Spleen (tissue), 11 donors: ENCODE data around the gene KIF26B. TPM values are rescaled to one million over a fixed set of nuclear protein-coding genes. Genes with fewer than 3 reads are reported as not detected.

Experiments
- DNase-seq: peaks from one replicate; pipeline ENCODE4 v3.0.0-alpha.2; 2020
- H3K27ac ChIP-seq, 8 donors: fragments of 200-600 bp; sonication (generic) in 7 of 8; 1 replicate in 4 of 8; 2 replicates in 4 of 8; pipeline versions ENCODE4 v1.5.0 to v1.8.0; 2016 to 2021; ENCODE audit warnings: inconsistent platforms in 4 of 8, mild to moderate bottlenecking in 4 of 8, moderate library complexity in 1 of 8
- H3K27me3 ChIP-seq, 7 donors: fragments of 200-600 bp; sonication (generic) in 6 of 7; replicated peaks in 1 of 7; 1 replicate in 4 of 7; 2 replicates in 3 of 7; pipeline versions ENCODE4 v1.5.0 to v1.8.0; 2016 to 2021; ENCODE audit warnings: inconsistent platforms in 3 of 7, mild to moderate bottlenecking in 1 of 7
- H3K36me3 ChIP-seq, 6 donors: fragments of 200-600 bp; sonication (generic) in 5 of 6; 1 replicate in 4 of 6; 2 replicates in 2 of 6; pipeline versions ENCODE4 v1.5.0 to v1.8.0; 2016 to 2021; ENCODE audit warnings: inconsistent platforms in 2 of 6
- H3K4me1 ChIP-seq, 6 donors: fragments of 200-600 bp; sonication (generic) in 5 of 6; 1 replicate in 3 of 6; 2 replicates in 3 of 6; pipeline versions ENCODE4 v1.5.0 to v1.8.0; 2016 to 2021; ENCODE audit warnings: inconsistent platforms in 3 of 6
- H3K4me3 ChIP-seq, 8 donors: fragments of 200-600 bp; sonication (generic) in 7 of 8; 1 replicate in 4 of 8; 2 replicates in 4 of 8; pipeline versions ENCODE4 v1.5.0 to v1.8.0; 2016 to 2021; ENCODE audit warnings: inconsistent platforms in 4 of 8, mild to moderate bottlenecking in 4 of 8, moderate library complexity in 2 of 8
- H3K9me3 ChIP-seq, 8 donors: fragments of 200-600 bp; sonication (generic) in 7 of 8; 1 replicate in 4 of 8; 2 replicates in 4 of 8; pipeline versions ENCODE4 v1.5.0 to v1.8.0; 2016 to 2021; ENCODE audit warnings: inconsistent platforms in 4 of 8
- CTCF ChIP-seq, 11 experiments: fragments of 200-600 bp in 7 of 11; fragments of 450-650 bp in 4 of 11; sonication (generic) in 4 of 11; IDR thresholded peaks in 8 of 11; conservative IDR thresholded peaks in 3 of 11; 1 replicate in 7 of 11; 2 replicates in 4 of 11; pipeline versions ENCODE4 v1.4.0 to v1.8.0; 2016 to 2021; ENCODE audit warnings: antibody characterized with exemption in 11 of 11, inconsistent platforms in 4 of 11, mild to moderate bottlenecking in 1 of 11
- POLR2A ChIP-seq, 3 donors: fragments of 450-650 bp; IDR thresholded peaks; one replicate each; pipeline ENCODE4 v1.5.1; 2017; ENCODE audit warnings: antibody characterized with exemption in 3 of 3, mild to moderate bottlenecking in 1 of 3
- POLR2AphosphoS5 ChIP-seq, 3 donors: sonication (generic); formaldehyde crosslinking; IDR thresholded peaks; one replicate each; pipeline ENCODE4 v1.5.1; 2017; ENCODE audit warnings: antibody characterized with exemption in 3 of 3
- WGBS, 5 donors: extraction: QIAGEN DNeasy Blood & Tissue Kit in 3 of 5; methylation state at CpG; one replicate each; pipeline versions ENCODE4 v1.1.5 to v1.1.7; 2013 to 2018; 5-methylcytosine and 5-hydroxymethylcytosine counted together
- intact Hi-C: fragments of 100-400 bp; cut with DNase I; formaldehyde crosslinking; loops from one replicate; pipeline ENCODE4 v1.15.0; 2023; ENCODE audit warnings: low total_unique reads
- polyA plus RNA-seq, 3 donors: library from polyadenylated mRNA; stranded (reverse); fragments of 200-250 nt; gene quantifications; one replicate each; pipeline ENCODE4 v1.2.1, GENCODE V29; 2013
- total RNA-seq, 7 donors: library from RNA; depleted of rRNA in 3 of 7; stranded (reverse); fragments of >200 nt in 3 of 7; fragmentation: NEBNext Ultra II Directional in 4 of 7; extraction: Animal tissue kit (Norgen Biotek cat#: 25700) in 4 of 7; gene quantifications; one replicate each; pipeline versions ENCODE4 v1.1.0 to v1.2.1, GENCODE V29; 2016 to 2021
- donor health status: healthy with polysubstance abuse.
- donor health status: DM: no; HTN: no; CAD: no; lungs with moderate emphysema.
- donor health status: DM: no; HTN: no; CAD: no.
- donor health status: Bipolar disorder and iron deficiency.
- donor health status: healthy.
- donor health status: DM: no; HTN: no; CAD: no.
- donor health status: DM: yes; HTN: yes; CAD: no.

The KIF26B gene
- total and polyA plus RNA-seq, 10 donors: 0.07 to 4.5 (median 0.60) TPM; not detected in 1

GRCh38 chr1:245285168-245285567, 130.4 kb downstream of the KIF26B start:
- no peak for DNase-seq
- intact Hi-C loops: no loop called here
- H3K9me3 ChIP-seq: peaks cover 0 to 11% (median 0%) of the 10 kb centered on the region in 8 donors
- no peaks in the 10 kb centered on the region for H3K4me1 ChIP-seq
- H3K27me3 ChIP-seq: no peaks in the 10 kb centered on the region
- 74 to 84% (median 78%) methylated on average over 4 of the region's 4 CpGs for WGBS, 5 donors
- no peak overlapping the region for H3K4me3 ChIP-seq
- TF ChIP-seq POLR2A (IDR thresholded peaks at IDR 0.05) (no peak), POLR2AphosphoS5 (IDR thresholded peaks at IDR 0.05) (no peak), CTCF (IDR thresholded peaks at IDR 0.05 in 8 of 11, conservative IDR thresholded peaks at IDR 0.05 in 3 of 11) (no peak)
- no peaks in the 10 kb centered on the region for H3K36me3 ChIP-seq
- no peak overlapping the region for H3K27ac ChIP-seq

GRCh38 chr1:245288796-245289195, 134.0 kb downstream of the KIF26B start:
- 67 to 100% (median 92%) methylated on average over 1 of the region's 1 CpG for WGBS, 5 donors
- Histone ChIP-seq H3K4me1 (no peaks in the 10 kb centered on the region), H3K9me3 (no peaks in the 10 kb centered on the region), H3K36me3 (no peaks in the 10 kb centered on the region), H3K27ac (no peak overlapping the region), H3K27me3 (no peaks in the 10 kb centered on the region), H3K4me3 (no peak overlapping the region)
- intact Hi-C loops: no loop called here
- no peak for DNase-seq
- TF ChIP-seq POLR2A (IDR thresholded peaks at IDR 0.05) (no peak), POLR2AphosphoS5 (IDR thresholded peaks at IDR 0.05) (no peak), CTCF (IDR thresholded peaks at IDR 0.05 in 8 of 11, conservative IDR thresholded peaks at IDR 0.05 in 3 of 11) (no peak)

- DNase-seq: no peak
- Histone ChIP-seq H3K4me1 (no peaks in the 10 kb centered on the region), H3K27ac (no peak overlapping the region), H3K27me3 (peaks cover 0 to 8% (median 0%) of the 10 kb centered on the region in 7 donors), H3K9me3 (no peaks in the 10 kb centered on the region), H3K4me3 (no peak overlapping the region), H3K36me3 (no peaks in the 10 kb centered on the region)
- WGBS, 5 donors: 33 to 64% (median 52%) methylated on average over 1 of the region's 1 CpG
- TF ChIP-seq POLR2A (IDR thresholded peaks at IDR 0.05): no peak
- no peak for TF ChIP-seq POLR2AphosphoS5 (IDR thresholded peaks at IDR 0.05)
- no peak for TF ChIP-seq CTCF (IDR thresholded peaks at IDR 0.05 in 8 of 11, conservative IDR thresholded peaks at IDR 0.05 in 3 of 11)
- intact Hi-C loops: no loop called here
Observed at GRCh38 chr1:245290836-245291235, 136.1 kb downstream of the KIF26B start.

- H3K27me3 ChIP-seq: peaks cover 0 to 8% (median 0%) of the 10 kb centered on the region in 7 donors
- H3K4me1 ChIP-seq: no peaks in the 10 kb centered on the region
- H3K9me3 ChIP-seq: no peaks in the 10 kb centered on the region
- WGBS, 5 donors: 58 to 67% (median 62%) methylated on average over 4 of the region's 4 CpGs
- no peak for DNase-seq
- H3K4me3 ChIP-seq: no peak overlapping the region
- TF ChIP-seq CTCF (IDR thresholded peaks at IDR 0.05 in 8 of 11, conservative IDR thresholded peaks at IDR 0.05 in 3 of 11) (no peak), POLR2A (IDR thresholded peaks at IDR 0.05) (no peak), POLR2AphosphoS5 (IDR thresholded peaks at IDR 0.05) (no peak)
- no peak overlapping the region for H3K27ac ChIP-seq
- intact Hi-C loops: no loop called here
- no peaks in the 10 kb centered on the region for H3K36me3 ChIP-seq
Observed at GRCh38 chr1:245291351-245291750, 136.6 kb downstream of the KIF26B start.
